WTC11 (cell line): ENCODE data around the gene MITD1. TPM values are rescaled to one million over a fixed set of nuclear protein-coding genes. Genes with fewer than 3 reads are reported as not detected.
A peak's percentile ranks its signal among the peaks of the same experiment; 100 is the strongest.

Source experiments
- ATAC-seq: fragments of 200-7000 bp; cut with Tn5 transposase; 2 replicates; pipeline ENCODE4 v1.10.0; 2021; ENCODE audit warnings: mild to moderate bottlenecking, moderate library complexity
- CTCF ChIA-PET: fragments of 300-600 bp; sonication (Branson Sonifier 250); formaldehyde crosslinking; loops from one replicate; lab custom pipeline; 2021; ENCODE audit warnings: antibody characterized with exemption; lab: Charles Lee
- POLR2A ChIA-PET: fragments of 350-600 bp; sonication (Branson Sonifier 250); formaldehyde crosslinking; loops from one replicate; lab custom pipeline; 2021; ENCODE audit warnings: antibody characterized with exemption; lab: Charles Lee
- DNase-seq: peaks from one replicate; pipeline ENCODE4 v3.0.0; 2021; ENCODE audit warnings: low spot score
- H3K27ac Mint-ChIP-seq: 2 replicates; pipeline ENCODE4 v1.8.0; 2021; ENCODE audit warnings: mixed read lengths
- H3K27me3 Mint-ChIP-seq: 2 replicates; pipeline ENCODE4 v1.8.0; 2021; ENCODE audit warnings: low read depth, mild to moderate bottlenecking, moderate library complexity, mixed read lengths
- H3K36me3 Mint-ChIP-seq: 2 replicates; pipeline ENCODE4 v1.8.0; 2021; ENCODE audit warnings: mixed read lengths
- H3K4me1 Mint-ChIP-seq: 2 replicates; pipeline ENCODE4 v1.8.0; 2022; ENCODE audit warnings: mixed read lengths
- H3K4me3 Mint-ChIP-seq: 2 replicates; pipeline ENCODE4 v1.8.0; 2021; ENCODE audit warnings: mild to moderate bottlenecking, moderate library complexity, mixed read lengths
- H3K9me3 Mint-ChIP-seq: 2 replicates; pipeline ENCODE4 v1.8.0; 2021; ENCODE audit warnings: mixed read lengths
- AR ChIP-seq: fragments of 250-450 bp; sonication (Bioruptor Pico); IDR thresholded peaks from 2 replicates; pipeline ENCODE4 v1.9.0; 2021; ENCODE audit warnings: mild to moderate bottlenecking
- ATF3 ChIP-seq: sonication (generic); formaldehyde crosslinking; conservative IDR thresholded peaks from 2 replicates; pipeline ENCODE4 v1.8.1; 2022; ENCODE audit warnings: mild to moderate bottlenecking, missing genetic modification reagents
- ATF6 ChIP-seq: sonication (generic); formaldehyde crosslinking; IDR thresholded peaks from 2 replicates; pipeline ENCODE4 v1.8.1; 2023; ENCODE audit warnings: mild to moderate bottlenecking, missing genetic modification reagents
- CBFB ChIP-seq: sonication (generic); formaldehyde crosslinking; IDR thresholded peaks from 2 replicates; pipeline ENCODE4 v1.8.1; 2022; ENCODE audit warnings: mild to moderate bottlenecking, low read depth, missing genetic modification reagents
- E2F4 ChIP-seq: sonication (generic); formaldehyde crosslinking; IDR thresholded peaks from 2 replicates; pipeline ENCODE4 v1.8.1; 2022; ENCODE audit warnings: low read depth, mild to moderate bottlenecking, moderate library complexity, missing genetic modification reagents, borderline replicate concordance
- E2F5 ChIP-seq: sonication (generic); formaldehyde crosslinking; IDR thresholded peaks from 2 replicates; pipeline ENCODE4 v1.8.1; 2022; ENCODE audit warnings: mild to moderate bottlenecking, moderate library complexity, missing genetic modification reagents
- GTF2I ChIP-seq: fragments of 250-450 bp; sonication (Bioruptor Pico); conservative IDR thresholded peaks from 2 replicates; pipeline ENCODE4 v1.4.0; 2021; ENCODE audit warnings: mild to moderate bottlenecking
- IRF1 ChIP-seq: sonication (generic); formaldehyde crosslinking; IDR thresholded peaks from 2 replicates; pipeline ENCODE4 v1.8.0; 2023; ENCODE audit warnings: missing genetic modification reagents
- JAZF1 ChIP-seq: fragments of 250-450 bp; sonication (Bioruptor Pico); IDR thresholded peaks from 2 replicates; pipeline ENCODE4 v1.9.0; 2021; ENCODE audit warnings: moderate library complexity, mild to moderate bottlenecking, inconsistent platforms
- NFATC4 ChIP-seq: fragments of 250-450 bp; sonication (Bioruptor Pico); IDR thresholded peaks from 2 replicates; pipeline ENCODE4 v1.9.0; 2021; ENCODE audit warnings: mild to moderate bottlenecking
- RELA ChIP-seq: sonication (generic); formaldehyde crosslinking; IDR thresholded peaks from 2 replicates; pipeline ENCODE4 v1.8.1; 2022; ENCODE audit warnings: missing genetic modification reagents, mild to moderate bottlenecking, borderline replicate concordance
- TCF7 ChIP-seq: sonication (generic); formaldehyde crosslinking; IDR thresholded peaks from 2 replicates; pipeline ENCODE4 v1.8.0; 2022; ENCODE audit warnings: mild to moderate bottlenecking, low read depth, missing genetic modification reagents, moderate library complexity
- TEAD1 ChIP-seq: sonication (generic); formaldehyde crosslinking; IDR thresholded peaks from 2 replicates; pipeline ENCODE4 v1.8.0; 2022; ENCODE audit warnings: mild to moderate bottlenecking, missing genetic modification reagents
- USF2 ChIP-seq: sonication (generic); formaldehyde crosslinking; IDR thresholded peaks from 2 replicates; pipeline ENCODE4 v1.8.1; 2023; ENCODE audit warnings: mild to moderate bottlenecking, missing genetic modification reagents, moderate library complexity
- ZNF396 ChIP-seq: fragments of 250-450 bp; sonication (Bioruptor Pico); IDR thresholded peaks from 2 replicates; pipeline ENCODE4 v1.8.0; 2021; ENCODE audit warnings: mild to moderate bottlenecking, moderate library complexity, borderline replicate concordance
- ZNF512 ChIP-seq: sonication (generic); formaldehyde crosslinking; IDR thresholded peaks from 2 replicates; pipeline ENCODE4 v1.8.1; 2022; ENCODE audit warnings: missing genetic modification reagents, borderline replicate concordance
- ZNF532 ChIP-seq: fragments of 250-450 bp; sonication (Bioruptor Pico); IDR thresholded peaks from 2 replicates; pipeline ENCODE4 v1.9.0; 2021; ENCODE audit warnings: mild to moderate bottlenecking, borderline replicate concordance
- total RNA-seq: library from RNA; stranded (reverse); gene quantifications from 3 replicates; pipeline ENCODE4 v1.2.3, GENCODE V29; 2021

Gene MITD1
- total RNA-seq, 1 experiment from 2014 or later = 33.1 TPM

GRCh38 chr2:99156891-99157290, 24.0 kb downstream of the MITD1 start (continued):
- no peak for TF ChIP-seq USF2 (CRISPR knock-in tag)
- no peak for TF ChIP-seq ATF3 (CRISPR knock-in tag)
- TF ChIP-seq IRF1 (CRISPR knock-in tag) = no peak
- no peak for TF ChIP-seq ATF6 (CRISPR knock-in tag)
- no peak for TF ChIP-seq TEAD1 (CRISPR knock-in tag)
- no peak for TF ChIP-seq NFATC4
- TF ChIP-seq E2F4 (CRISPR knock-in tag) = no peak

- POLR2A ChIA-PET = interaction anchor here (1.1 to 3.6 kb wide), 4 partner anchors 12 to 182 kb away, joined by 3 to 18 read pairs (median 4); partner anchors contain the start of genes C2orf15 and EIF5B
- peak within 1 kb of the TSS; percentile 78 for H3K4me3 Mint-ChIP-seq
- ATAC-seq (peak; percentile 93), DNase-seq (peak; percentile 80)
- H3K27me3 Mint-ChIP-seq = no peaks in the 10 kb centered on the region; the same call in 1 of the 2 replicates
- peak within 1 kb of the TSS; percentile 94 for H3K27ac Mint-ChIP-seq
- peaks cover 21% of the 10 kb centered on the region for H3K4me1 Mint-ChIP-seq
- H3K9me3 Mint-ChIP-seq = no peaks in the 10 kb centered on the region
- CTCF ChIA-PET = interaction anchor here (0.9 to 1.8 kb wide), 3 partner anchors 13 to 20 kb away, joined by 3 to 9 read pairs (median 3); no protein-coding TSS in a partner anchor
- peaks cover 16% of the 10 kb centered on the region for H3K36me3 Mint-ChIP-seq
- TF ChIP-seq GTF2I (no peak), ZNF532 (CRISPR knock-in tag) (no peak), E2F5 (peak; percentile 95), JAZF1 (no peak), CBFB (CRISPR knock-in tag) (peak; percentile 70; the same call in 1 of the 2 replicates), USF2 (CRISPR knock-in tag) (peak; percentile 70), ZNF512 (CRISPR knock-in tag) (no peak), AR (CRISPR knock-in tag) (no peak), ZNF396 (CRISPR knock-in tag) (no peak), RELA (CRISPR knock-in tag) (peak; percentile 95), TCF7 (CRISPR knock-in tag) (no peak)
These were observed 26.0 kb downstream of the MITD1 start, which contains the start of the genes LIPT1 and TSGA10 for GRCh38 chr2:99154643-99155536. TSS of gene LIPT1 (plus strand) at chr2:99154967. CDS start at chr2:99161958, 6,991 bp downstream. TSS of gene TSGA10 (minus strand) at chr2:99154942. CDS start at chr2:99109439, 45,503 bp downstream.
